ENCODE data around the gene SLC35F3.

SLC35F3 gene

GRCh38 chr1:234325878-234326496 lies 421.5 kb downstream of the SLC35F3 start:
- no peak overlapping the region for H3K27ac ChIP-seq (ENCODE audit: low read depth, low read length)
- H4K20me1 ChIP-seq (ENCODE audit: low read depth, low read length), result no peaks in the 10 kb centered on the region
- H3K4me2 ChIP-seq (ENCODE audit: low read depth, low read length, poor library complexity, severe bottlenecking), result no peak overlapping the region
- no peaks in the 10 kb centered on the region for H3K27me3 ChIP-seq (ENCODE audit: low read length)
- TF ChIP-seq, protein P1, sequence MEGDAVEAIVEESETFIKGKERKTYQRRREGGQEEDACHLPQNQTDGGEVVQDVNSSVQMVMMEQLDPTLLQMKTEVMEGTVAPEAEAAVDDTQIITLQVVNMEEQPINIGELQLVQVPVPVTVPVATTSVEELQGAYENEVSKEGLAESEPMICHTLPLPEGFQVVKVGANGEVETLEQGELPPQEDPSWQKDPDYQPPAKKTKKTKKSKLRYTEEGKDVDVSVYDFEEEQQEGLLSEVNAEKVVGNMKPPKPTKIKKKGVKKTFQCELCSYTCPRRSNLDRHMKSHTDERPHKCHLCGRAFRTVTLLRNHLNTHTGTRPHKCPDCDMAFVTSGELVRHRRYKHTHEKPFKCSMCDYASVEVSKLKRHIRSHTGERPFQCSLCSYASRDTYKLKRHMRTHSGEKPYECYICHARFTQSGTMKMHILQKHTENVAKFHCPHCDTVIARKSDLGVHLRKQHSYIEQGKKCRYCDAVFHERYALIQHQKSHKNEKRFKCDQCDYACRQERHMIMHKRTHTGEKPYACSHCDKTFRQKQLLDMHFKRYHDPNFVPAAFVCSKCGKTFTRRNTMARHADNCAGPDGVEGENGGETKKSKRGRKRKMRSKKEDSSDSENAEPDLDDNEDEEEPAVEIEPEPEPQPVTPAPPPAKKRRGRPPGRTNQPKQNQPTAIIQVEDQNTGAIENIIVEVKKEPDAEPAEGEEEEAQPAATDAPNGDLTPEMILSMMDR (IDR thresholded peaks at IDR 0.05; ENCODE audit: insufficient read depth, low read length, poor library complexity, severe bottlenecking), result no peak
- no peak for TF ChIP-seq EZH2phosphoT487 (conservative IDR thresholded peaks at IDR 0.05; ENCODE audit: low read length)
- no peaks in the 10 kb centered on the region for H3K79me2 ChIP-seq (ENCODE audit: insufficient read depth, low read length)
- H3F3A ChIP-seq (ENCODE audit: insufficient read depth), result no peaks in the 10 kb centered on the region
- no peak overlapping the region for H2AFZ ChIP-seq (ENCODE audit: low read depth, low read length, severe bottlenecking)
- no peak overlapping the region for H3K9ac ChIP-seq (ENCODE audit: low read length)
- no peaks in the 10 kb centered on the region for H3K36me3 ChIP-seq (ENCODE audit: low read length)
- H3K9me2 ChIP-seq (replicated peaks; ENCODE audit: insufficient read depth, low read length), result no peaks in the 10 kb centered on the region
- H3K9me3 ChIP-seq (ENCODE audit: insufficient read depth, low read length), result no peaks in the 10 kb centered on the region
- H3K4me3 ChIP-seq (ENCODE audit: insufficient read depth, low read length, poor library complexity, severe bottlenecking), result no peak overlapping the region

GRCh38 chr1:234326497-234327366 lies 422.3 kb downstream of the SLC35F3 start:
- no peak overlapping the region for H3K9ac ChIP-seq (ENCODE audit: low read length)
- H3F3A ChIP-seq (ENCODE audit: insufficient read depth), result no peaks in the 10 kb centered on the region
- no peaks in the 10 kb centered on the region for H3K27me3 ChIP-seq (ENCODE audit: low read length)
- no peaks in the 10 kb centered on the region for H3K36me3 ChIP-seq (ENCODE audit: low read length)
- peak overlapping the region; percentile 23 for H3K4me2 ChIP-seq (ENCODE audit: low read depth, low read length, poor library complexity, severe bottlenecking)
- H3K4me3 ChIP-seq (ENCODE audit: insufficient read depth, low read length, poor library complexity, severe bottlenecking), result no peak overlapping the region
- peak overlapping the region; percentile 69 for H2AFZ ChIP-seq (ENCODE audit: low read depth, low read length, severe bottlenecking)
- H3K9me2 ChIP-seq (replicated peaks; ENCODE audit: insufficient read depth, low read length), result no peaks in the 10 kb centered on the region
- TF ChIP-seq EZH2phosphoT487 (conservative IDR thresholded peaks at IDR 0.05; ENCODE audit: low read length), result no peak
- TF ChIP-seq, protein P1 (IDR thresholded peaks at IDR 0.05; ENCODE audit: insufficient read depth, low read length, poor library complexity, severe bottlenecking), result peak; percentile 59
- H3K9me3 ChIP-seq (ENCODE audit: insufficient read depth, low read length), result no peaks in the 10 kb centered on the region
- H4K20me1 ChIP-seq (ENCODE audit: low read depth, low read length), result no peaks in the 10 kb centered on the region
- no peak overlapping the region for H3K27ac ChIP-seq (ENCODE audit: low read depth, low read length)
- no peaks in the 10 kb centered on the region for H3K79me2 ChIP-seq (ENCODE audit: insufficient read depth, low read length)

DNA sequence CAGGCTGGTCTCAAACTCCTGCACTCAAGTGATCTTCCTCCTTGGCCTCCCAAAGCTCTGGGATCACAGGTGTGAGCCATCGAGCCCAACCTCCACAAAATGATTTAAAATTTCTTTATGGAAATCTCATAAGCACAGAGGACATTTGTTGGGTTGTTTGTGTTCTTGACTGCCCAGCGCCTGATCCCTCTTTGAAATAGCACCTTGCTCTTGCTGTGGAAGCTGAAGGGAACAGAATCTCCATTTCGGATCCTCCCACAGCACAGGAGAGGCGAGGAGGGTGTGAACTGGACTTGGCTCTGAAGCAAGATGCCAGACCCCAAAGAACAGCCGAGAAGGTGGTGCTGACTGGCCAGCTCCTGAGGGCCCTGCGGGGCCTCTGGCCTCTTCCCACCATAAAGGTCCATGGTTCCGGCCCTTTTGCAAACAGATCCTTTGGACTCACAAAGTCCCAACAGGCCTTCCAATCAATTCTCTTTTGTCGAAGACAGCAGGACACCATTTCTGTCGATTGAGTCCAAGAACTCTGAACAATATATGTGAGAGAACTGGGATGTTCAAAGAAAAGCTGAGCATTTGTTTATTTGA lies 423.2 kb downstream of the SLC35F3 start:
- Histone ChIP-seq H3K4me3 (ENCODE audit: insufficient read depth, low read length, poor library complexity, severe bottlenecking) (no peak overlapping the region), H4K20me1 (ENCODE audit: low read depth, low read length) (no peaks in the 10 kb centered on the region), H3K4me2 (ENCODE audit: low read depth, low read length, poor library complexity, severe bottlenecking) (no peak overlapping the region), H3K9me3 (ENCODE audit: insufficient read depth, low read length) (no peaks in the 10 kb centered on the region), H3K9ac (ENCODE audit: low read length) (no peak overlapping the region), H2AFZ (ENCODE audit: low read depth, low read length, severe bottlenecking) (no peak overlapping the region), H3K9me2 (replicated peaks; ENCODE audit: insufficient read depth, low read length) (no peaks in the 10 kb centered on the region), H3F3A (ENCODE audit: insufficient read depth) (no peaks in the 10 kb centered on the region), H3K79me2 (ENCODE audit: insufficient read depth, low read length) (no peaks in the 10 kb centered on the region), H3K27ac (ENCODE audit: low read depth, low read length) (no peak overlapping the region), H3K36me3 (ENCODE audit: low read length) (no peaks in the 10 kb centered on the region), H3K27me3 (ENCODE audit: low read length) (no peaks in the 10 kb centered on the region)
- TF ChIP-seq, protein P1 (IDR thresholded peaks at IDR 0.05; ENCODE audit: insufficient read depth, low read length, poor library complexity, severe bottlenecking), result no peak
- TF ChIP-seq EZH2phosphoT487 (conservative IDR thresholded peaks at IDR 0.05; ENCODE audit: low read length), result no peak
